Tongue (tissue), 2 donors: ENCODE measurements around the gene TRIM42. TPM values are rescaled to one million over a fixed set of nuclear protein-coding genes. Genes with fewer than 3 reads are reported as not detected.
A peak's percentile ranks its signal among the peaks of the same experiment; 100 is the strongest.

Experiments used
- DNase-seq: peaks from one replicate; pipeline ENCODE4 v3.0.0-alpha.2; 2015
- total RNA-seq: library from RNA; depleted of rRNA; stranded (reverse); fragments of >200 nt; gene quantifications from one replicate; pipeline ENCODE4 v1.2.3, GENCODE V29; 2014

TRIM42 gene
- total RNA-seq, 1 donor from 2014 or later, result not detected

DNA sequence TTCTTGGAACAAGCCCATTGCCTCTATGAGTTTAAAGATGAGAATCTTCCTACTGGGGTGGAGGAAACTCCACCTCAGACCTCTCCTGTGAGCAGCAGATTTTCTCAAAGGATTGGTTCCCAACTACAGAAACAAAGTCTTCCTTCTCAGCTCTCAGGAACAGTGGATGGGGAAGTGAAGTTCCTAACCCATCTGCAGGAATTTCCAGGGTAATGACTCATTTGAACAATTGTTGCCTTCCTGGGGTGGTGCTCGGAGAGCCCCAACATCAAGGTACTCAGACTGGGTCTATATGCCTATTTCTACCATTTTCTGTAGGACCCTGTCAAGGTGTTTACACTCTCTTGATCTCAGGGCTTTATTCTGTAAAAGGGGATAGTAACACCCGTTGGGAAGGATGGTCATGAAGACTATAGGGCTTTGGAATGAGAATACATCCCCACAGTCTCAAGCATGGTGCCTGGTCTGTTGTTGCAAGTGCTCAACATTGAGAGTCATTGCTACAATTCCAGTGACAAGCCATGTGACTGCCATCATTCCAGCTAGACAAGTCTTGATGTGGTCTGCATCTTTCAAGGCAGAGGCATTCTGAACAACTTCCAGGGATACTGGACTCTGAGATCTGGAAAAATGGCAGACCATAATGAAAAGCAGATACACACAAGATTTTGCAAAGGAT, 33.0 kb downstream of the TRIM42 start:
- no peak for DNase-seq

DNA sequence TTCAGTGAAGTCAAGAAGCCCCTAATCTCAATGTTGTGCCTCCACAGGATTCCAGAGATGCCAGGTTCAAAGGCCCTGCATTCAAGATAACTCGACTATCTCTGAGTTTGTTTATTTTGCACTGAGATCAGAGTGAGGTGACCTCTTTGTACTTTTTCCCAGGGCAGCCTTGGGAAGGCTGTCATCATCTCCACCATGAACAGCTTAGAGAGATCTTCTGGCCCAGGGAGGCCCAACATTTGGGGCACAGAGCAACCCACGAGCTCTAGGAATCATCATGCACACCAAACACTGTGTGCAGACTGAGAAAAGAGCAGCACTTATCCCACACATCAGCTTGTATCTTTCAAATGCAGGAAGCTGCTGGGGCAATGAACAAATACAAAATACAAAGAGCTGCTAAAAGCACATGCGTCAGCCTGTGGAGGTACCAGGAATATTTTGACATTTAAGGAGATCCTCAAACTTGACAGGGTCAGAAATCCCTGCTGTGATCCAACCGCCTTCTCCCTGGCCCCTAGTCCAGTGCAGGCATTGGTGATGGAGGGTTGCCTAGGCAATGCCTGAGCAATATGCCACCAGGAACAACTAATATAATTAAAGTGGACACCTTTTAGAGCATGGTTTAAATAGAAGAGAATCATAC, 33.6 kb downstream of the TRIM42 start:
- DNase-seq, result no peak

DNA sequence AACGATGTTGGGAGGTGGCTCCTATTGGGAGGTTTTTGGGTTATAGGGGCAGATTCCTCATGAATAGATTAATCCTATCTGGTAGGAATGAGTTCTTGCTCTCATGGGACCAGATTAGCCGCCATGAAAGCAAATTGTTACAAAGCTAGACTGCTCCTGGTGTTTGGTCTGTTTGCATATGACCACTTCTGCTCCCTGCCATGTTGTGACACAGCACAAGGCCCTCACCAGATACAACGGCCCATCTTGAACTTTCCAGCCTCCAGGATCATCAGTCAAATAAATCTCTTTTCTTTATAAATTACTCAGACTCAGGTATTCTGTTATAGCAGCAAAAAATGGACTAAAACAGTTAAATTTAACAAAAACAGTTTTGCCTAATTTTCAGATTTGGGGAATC, 34.4 kb downstream of the TRIM42 start:
- no peak for DNase-seq

DNA sequence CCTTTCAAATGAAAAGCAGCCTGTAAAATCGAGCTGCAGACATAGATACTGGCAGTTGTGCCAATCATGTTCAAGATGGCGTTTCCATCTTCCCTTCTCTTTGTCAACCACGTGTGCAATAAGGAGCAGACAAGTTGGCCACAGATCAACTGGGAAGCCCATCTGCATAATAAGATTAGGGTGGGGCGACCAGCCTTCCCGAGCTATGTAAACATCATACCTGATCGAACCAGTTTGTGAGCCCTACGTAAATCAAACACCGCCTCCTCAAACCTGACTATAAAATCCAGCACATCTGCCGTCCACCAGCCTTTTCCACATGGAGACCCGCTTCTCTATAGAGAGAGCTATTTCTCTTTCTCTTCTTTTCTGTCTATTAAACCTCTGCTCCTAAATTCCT, 37.2 kb downstream of the TRIM42 start:
- no peak for DNase-seq

DNA sequence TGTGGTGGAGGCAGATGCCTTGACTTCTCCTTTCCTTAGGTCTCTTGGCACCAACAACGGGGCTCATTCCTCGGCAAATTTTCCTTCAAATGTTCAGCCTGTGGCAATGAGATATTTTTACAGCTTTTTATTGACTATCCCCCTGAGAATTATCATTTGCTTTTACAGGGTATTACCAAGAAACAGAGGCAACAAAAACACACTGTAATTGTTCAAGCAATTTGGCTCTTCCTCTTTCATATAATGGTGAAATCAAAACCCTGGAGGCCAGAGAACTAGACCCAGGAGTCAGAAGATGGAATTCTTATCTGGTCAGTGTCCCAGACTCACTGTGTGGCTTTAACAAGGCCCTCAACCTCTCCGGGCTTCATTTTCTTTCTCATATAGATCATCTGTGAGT, 40.1 kb downstream of the TRIM42 start:
- DNase-seq, result no peak

DNA sequence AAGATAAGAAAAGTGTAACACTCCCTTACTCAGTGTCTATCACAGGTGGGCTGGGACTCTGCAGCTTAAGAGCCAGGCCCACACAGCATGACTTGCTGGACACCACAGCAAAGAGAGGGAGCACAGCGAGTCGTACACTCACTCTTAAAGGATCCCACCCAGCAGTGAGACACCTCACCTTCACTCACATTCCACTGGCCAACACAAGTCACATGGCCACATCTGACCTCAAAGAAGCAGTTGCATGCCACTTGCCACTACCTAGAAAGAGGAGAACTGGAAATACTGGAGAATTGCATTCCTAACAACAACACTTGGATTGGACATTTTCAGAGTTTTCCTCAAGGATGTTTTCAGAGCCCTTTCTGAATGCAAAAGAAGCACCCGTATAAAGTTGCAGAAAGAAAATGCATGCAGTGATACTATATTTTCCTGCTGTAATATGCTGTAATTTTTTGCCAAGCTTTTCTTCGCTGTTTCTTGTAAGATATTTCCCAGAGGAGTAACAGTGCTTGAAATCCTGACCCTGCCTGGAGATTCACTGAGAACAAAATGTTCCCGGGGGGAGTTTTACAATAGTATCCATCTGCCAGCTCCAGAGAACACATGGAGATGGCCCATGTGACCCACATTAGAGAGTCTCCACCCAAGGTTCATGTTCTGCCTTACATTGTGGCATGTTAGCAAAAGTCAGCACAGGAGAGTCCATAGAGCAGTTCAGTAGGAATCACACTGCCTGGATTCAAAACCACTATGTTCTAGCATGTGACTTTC, 42.2 kb downstream of the TRIM42 start:
- peak; percentile 67 for DNase-seq

DNA sequence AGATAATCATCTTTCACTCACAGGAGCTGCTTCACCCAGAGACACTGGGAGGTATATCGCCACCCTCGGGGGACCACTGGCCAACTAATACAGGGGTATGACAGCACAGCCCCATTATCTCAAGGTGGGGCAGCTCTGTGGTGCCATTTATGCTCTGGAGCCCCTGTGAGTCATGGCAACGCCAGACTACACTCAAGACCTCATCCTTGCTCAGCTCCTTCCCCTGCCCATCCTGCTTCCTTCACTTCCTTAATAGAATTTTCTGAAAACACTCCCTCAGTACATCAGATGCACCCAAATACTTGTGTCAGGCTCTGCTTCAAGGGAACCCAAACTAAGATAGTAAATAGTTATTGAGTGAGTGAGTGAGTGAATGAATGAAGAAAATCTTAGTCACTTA, 45.7 kb downstream of the TRIM42 start:
- no peak for DNase-seq

DNA sequence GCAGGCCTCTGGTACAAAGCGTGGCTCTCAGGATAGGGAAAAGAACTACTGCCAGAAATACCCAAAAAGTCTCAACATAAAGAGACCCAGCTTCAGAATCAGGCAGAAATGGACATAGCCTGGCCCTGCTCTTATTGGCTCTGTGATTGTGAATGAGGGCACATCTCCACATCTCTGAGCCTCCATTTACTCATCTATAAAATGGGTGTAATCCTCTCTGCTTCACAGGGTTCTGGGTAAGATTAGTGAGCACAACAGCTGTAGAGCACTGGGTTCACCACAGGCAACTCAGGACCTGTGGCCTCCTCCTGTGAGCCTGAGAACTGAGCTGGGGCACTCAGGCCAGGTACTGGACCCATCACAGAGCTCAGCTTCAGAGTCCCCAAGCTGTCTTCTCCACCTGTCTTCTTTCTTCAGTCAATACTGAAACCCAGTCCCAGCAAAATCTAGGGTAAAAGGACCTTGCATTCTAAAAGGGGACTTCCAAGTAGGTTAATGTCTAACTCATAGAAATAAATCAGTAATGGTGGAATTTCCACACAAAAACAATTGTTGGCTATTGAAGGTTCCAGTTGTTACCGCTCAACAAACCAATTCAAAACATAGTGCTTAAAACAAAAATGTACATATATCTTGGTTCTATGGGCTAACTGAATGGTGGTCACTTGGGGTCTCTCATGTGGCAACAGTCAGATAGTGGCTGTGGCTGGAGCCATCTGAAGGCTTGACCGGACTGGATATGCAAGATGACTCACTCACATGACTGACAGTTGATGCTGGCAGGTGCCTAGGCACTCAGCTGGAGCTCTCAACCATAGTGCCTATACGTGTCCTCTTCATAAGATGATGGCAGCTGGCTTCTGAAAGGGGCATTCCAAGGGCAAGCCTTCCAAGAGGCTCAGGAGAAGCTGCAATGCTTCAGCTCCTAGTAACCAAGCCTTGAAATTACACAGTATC, 47.3 kb downstream of the TRIM42 start:
- peak; percentile 49 for DNase-seq

DNA sequence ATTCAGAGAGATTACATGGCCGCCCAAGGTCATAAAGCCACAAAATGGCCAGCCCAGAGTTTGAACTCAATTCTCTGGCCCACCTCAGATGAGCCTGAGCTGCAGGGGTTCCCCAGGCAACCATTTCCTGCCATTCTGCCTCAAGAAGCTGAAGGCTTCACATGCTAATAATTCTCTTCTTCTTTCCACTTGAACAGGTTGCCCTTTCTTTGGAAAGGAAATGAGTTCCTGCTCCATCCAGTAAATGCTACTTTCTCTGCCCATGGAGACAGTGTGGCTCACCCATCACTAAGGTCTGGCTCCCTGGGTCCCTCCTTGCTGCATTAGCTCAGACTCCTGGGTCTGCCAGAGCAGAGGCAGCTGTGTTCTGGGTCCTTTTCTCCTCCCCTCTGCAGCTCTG, 48.2 kb downstream of the TRIM42 start:
- no peak for DNase-seq

DNA sequence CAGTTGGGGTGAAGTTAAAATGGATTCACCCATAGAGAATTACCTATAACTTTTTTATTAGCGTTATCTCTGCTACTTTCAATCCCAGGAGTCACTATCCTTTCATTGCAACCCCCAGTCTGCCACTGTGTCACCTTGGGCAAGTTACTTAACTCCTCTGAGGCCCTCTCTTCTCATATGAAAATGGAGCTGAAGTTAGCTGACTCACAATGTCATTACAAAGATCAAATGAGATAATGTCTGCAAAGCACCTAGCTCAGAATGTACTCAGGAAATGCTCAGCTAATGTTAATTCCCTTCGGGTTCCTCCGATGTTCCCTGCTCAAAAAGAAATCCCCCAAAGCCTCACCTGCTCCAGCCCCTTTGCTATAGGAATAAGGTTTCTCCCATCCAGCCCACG, 50.0 kb downstream of the TRIM42 start:
- no peak for DNase-seq

DNA sequence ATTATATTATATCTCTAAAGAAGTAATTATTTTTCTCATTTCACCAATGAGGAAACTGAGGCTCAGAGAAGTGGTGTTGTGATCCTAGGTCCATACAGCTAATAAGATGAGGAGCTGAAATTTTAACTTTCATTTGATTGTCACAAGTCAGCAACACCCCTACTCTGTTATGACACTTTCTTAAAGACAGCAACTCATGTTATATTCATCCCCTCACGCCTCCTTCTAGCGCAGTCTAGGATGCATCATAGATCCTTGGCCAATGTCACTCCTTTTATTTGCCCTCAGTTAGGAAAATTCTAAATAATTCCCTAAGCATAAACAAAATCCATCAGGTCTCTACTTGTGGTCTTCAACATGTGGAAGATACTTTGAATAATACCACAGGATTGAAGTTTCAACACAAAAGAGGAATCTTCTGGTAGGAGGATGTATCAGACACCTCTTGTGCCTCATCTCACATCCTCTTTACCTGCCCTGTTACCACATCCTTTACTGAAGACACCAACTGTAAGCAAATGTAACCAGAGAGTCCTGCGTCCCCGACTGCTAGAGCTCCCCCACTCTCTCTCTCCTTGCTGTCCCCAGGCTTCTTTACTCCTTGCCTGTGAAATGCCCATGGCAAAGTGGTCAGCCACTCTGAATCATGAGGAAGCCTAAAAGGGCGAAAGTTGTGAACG, 53.7 kb downstream of the TRIM42 start:
- DNase-seq, result no peak

DNA sequence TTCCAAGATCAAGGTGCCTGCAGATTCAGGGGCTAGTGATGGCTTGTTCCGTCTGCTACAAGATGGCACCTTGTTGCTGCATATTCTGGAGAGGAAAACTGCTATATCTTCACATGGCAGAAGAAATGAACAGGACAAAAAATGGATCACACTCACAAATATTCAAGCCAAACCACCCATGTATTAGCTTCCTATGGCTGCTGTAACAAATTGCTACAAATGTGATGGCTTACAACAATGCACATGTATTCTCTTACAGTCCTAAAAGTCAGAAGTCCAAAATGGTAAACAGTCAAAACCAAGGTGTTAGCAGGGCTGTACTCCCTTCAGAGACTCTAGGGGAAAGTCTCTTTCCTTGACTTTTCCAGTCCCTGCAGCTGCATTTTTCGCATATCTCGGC, 55.8 kb downstream of the TRIM42 start:
- no peak for DNase-seq

DNA sequence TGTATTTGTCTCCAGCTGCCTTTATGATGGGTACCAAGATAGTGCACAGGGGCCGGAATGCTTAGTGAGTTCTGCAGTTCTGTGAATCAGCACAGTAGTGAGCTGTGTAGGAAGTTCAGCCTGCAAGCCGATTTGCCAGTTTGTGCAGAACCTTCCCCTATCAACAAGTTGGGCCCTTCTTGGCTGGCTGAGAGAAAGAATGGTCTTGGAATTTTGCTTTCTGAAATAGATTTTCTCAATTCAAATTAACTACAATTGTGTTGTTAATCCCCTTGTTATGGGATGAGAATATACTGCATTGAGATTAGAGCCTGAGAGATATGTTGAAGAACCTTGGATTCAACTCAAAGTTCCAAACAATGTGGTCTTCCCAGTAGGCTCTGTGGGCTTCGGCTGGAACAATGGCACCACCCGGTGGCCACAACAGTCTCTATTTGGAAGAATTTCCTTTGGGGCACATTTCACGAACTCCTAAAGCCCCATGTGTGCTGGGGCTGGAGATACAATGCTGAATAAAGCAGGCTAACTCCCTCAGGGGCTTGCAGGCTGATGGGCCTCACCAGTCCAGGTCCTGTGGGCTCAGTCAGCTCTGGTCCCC, 59.1 kb downstream of the TRIM42 start:
- peak; percentile 63 for DNase-seq

DNA sequence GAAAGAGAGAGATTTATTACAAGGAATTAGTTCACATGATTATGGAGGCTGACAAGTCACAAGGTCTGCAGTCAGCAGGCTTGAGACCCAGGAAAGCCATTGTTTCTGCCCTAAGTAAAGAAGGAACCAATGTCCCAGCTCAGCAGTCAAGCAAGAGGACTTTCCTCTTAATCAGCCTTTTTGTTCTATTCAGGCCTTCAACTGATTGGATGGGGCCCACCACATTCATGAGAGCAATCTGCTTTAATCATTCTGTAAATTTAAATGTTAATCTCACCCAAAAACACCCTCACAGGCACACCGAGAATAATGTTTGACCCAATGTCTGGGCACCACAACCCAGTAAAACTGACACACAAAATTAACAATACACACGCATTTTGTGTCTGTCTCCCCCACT, 64.3 kb downstream of the TRIM42 start:
- no peak for DNase-seq

DNA sequence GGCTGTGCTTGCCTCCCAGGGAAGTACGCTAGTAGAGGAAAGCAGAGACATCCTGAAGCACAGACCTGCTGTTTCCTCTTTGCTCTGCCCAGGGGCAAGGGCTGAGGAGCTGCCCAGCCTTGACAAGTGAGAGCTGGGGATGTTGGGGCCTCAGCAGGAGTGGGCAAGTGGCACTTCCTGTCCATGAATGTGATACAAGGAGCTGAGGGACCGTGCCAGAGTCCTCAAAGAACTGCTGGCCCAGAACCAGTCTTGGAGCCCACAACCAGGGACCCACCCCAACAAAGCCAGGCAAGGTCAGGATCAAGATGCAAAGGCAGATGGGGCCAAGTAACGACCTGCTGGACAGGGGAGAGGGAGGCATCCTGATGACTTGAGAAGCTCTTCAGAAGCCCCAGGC, 70.3 kb downstream of the TRIM42 start:
- no peak for DNase-seq

DNA sequence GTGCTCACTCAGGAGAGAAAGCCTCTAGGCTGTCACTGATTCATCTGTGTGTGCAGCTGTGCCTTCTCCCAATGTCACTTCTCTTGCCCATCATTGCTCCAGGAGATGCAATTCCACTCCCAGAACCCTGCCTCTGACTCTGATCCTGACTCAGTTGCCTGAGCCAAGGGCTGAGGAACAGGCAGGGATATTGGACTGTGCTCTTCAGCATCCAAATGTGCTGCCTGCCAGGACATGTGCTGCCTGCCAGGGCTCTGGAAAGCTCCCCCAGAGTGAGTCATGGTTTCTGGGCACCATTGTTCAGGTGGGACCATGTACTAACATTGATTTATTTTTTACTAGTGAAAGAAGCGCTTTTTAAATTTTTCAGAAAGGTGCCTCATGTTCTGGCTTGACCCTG, 71.0 kb downstream of the TRIM42 start:
- DNase-seq, result no peak
